Dedifferentiated amniotic fluid mesenchymal stem cell (primary cell): ENCODE data around the gene SCNN1G.

Source experiments
- DNase-seq: peaks from one replicate; pipeline ENCODE4 v3.0.0-alpha.2; 2016; ENCODE audit errors: extremely low spot score

Gene SCNN1G

GRCh38 chr16:23155445-23156049 lies 27.0 kb upstream of the SCNN1G start:
- no peak for DNase-seq

- DNase-seq = no peak
Observed at GRCh38 chr16:23156110-23156509, 26.4 kb upstream of the SCNN1G start.

GRCh38 chr16:23156946-23157460 lies 25.5 kb upstream of the SCNN1G start:
- DNase-seq = no peak

- DNase-seq = no peak
Observed at GRCh38 chr16:23158114-23158513, 24.4 kb upstream of the SCNN1G start.

GRCh38 chr16:23160082-23160481 lies 22.5 kb upstream of the SCNN1G start:
- DNase-seq = no peak

GRCh38 chr16:23160574-23160973 lies 22.0 kb upstream of the SCNN1G start:
- no peak for DNase-seq

- DNase-seq = no peak
Observed at GRCh38 chr16:23163921-23164320, 18.6 kb upstream of the SCNN1G start.

- no peak for DNase-seq
Observed at GRCh38 chr16:23164736-23165135, 17.8 kb upstream of the SCNN1G start.

GRCh38 chr16:23172583-23172982 lies 10.0 kb upstream of the SCNN1G start:
- no peak for DNase-seq

- no peak for DNase-seq
Observed at GRCh38 chr16:23172994-23173393, 9.6 kb upstream of the SCNN1G start.

GRCh38 chr16:23174622-23175021 lies 7.9 kb upstream of the SCNN1G start:
- no peak for DNase-seq

- DNase-seq = no peak
Observed at GRCh38 chr16:23175651-23176050, 6.9 kb upstream of the SCNN1G start.

GRCh38 chr16:23181506-23181905 lies 1.0 kb upstream of the SCNN1G start:
- DNase-seq = no peak

- DNase-seq = no peak
Observed at GRCh38 chr16:23182206-23182678, 303 bp upstream of the SCNN1G start.

- DNase-seq = no peak
Observed at GRCh38 chr16:23183543-23183862, 958 bp downstream of the SCNN1G start.

- DNase-seq = no peak
Observed at GRCh38 chr16:23185656-23186055, 3.1 kb downstream of the SCNN1G start.

GRCh38 chr16:23186171-23186570 lies 3.6 kb downstream of the SCNN1G start:
- no peak for DNase-seq

- DNase-seq = no peak
Observed at GRCh38 chr16:23187341-23187740, 4.8 kb downstream of the SCNN1G start.

GRCh38 chr16:23188911-23189310 lies 6.4 kb downstream of the SCNN1G start:
- no peak for DNase-seq

- DNase-seq = no peak
Observed at GRCh38 chr16:23194497-23195221, 12.1 kb downstream of the SCNN1G start.

- DNase-seq = no peak
Observed at GRCh38 chr16:23195366-23195978, 12.9 kb downstream of the SCNN1G start.

GRCh38 chr16:23196539-23196938 lies 14.0 kb downstream of the SCNN1G start:
- DNase-seq = no peak

GRCh38 chr16:23202166-23202565 lies 19.6 kb downstream of the SCNN1G start:
- no peak for DNase-seq
